Activated T-cell treated with anti-CD3 and anti-CD28 coated beads, Interleukin-2, amount 50 U/mL, for 72 hours (primary cell): ENCODE measurements around the gene MEX3D. TPM values are rescaled to one million over a fixed set of nuclear protein-coding genes. Genes with fewer than 3 reads are reported as not detected.
"Not testable (repeated sequence)": the region's sequence is repeated elsewhere in the genome, so short reads cannot be mapped to it uniquely, and the experiment has no call there.

Source experiments
- ATAC-seq, 2 donors: fragments of 150-1000 bp; cut with Tn5 transposase; replicated peaks in 1 of 2; 2 replicates each; pipeline ENCODE4 v1.10.0; 2021; ENCODE audit warnings: moderate library complexity in 2 of 2, mild to moderate bottlenecking in 1 of 2
- DNase-seq, 2 donors: peaks; one replicate each; pipeline ENCODE4 v3.0.0; 2021 to 2022; ENCODE audit warnings: mixed read lengths in 1 of 2
- H3K27ac Mint-ChIP-seq: one replicate; pipeline ENCODE4 v1.8.0; 2022; ENCODE audit warnings: mild to moderate bottlenecking, moderate library complexity, mixed read lengths
- H3K27me3 Mint-ChIP-seq: one replicate; pipeline ENCODE4 v1.8.0; 2022; ENCODE audit warnings: low read depth, mixed read lengths
- H3K36me3 Mint-ChIP-seq, 2 donors: one replicate each; pipeline ENCODE4 v1.8.0; 2022; ENCODE audit warnings: mixed read lengths in 2 of 2, mild to moderate bottlenecking in 1 of 2; ENCODE audit not compliant: insufficient read depth in 2 of 2
- H3K4me1 Mint-ChIP-seq: one replicate; pipeline ENCODE4 v1.8.0; 2022; ENCODE audit warnings: low read depth, mixed read lengths
- H3K4me3 Mint-ChIP-seq, 2 donors: one replicate each; pipeline ENCODE4 v1.8.0; 2022; ENCODE audit warnings: mild to moderate bottlenecking in 2 of 2, mixed read lengths in 2 of 2, moderate library complexity in 2 of 2
- H3K9me3 Mint-ChIP-seq, 2 donors: one replicate each; pipeline ENCODE4 v1.8.0; 2022; ENCODE audit warnings: mixed read lengths in 2 of 2
- total RNA-seq, 2 donors: library from RNA; stranded (reverse); gene quantifications; one replicate each; pipeline ENCODE4 v1.2.3, GENCODE V29; 2022

MEX3D gene
- total RNA-seq, 2 donors from 2014 or later = 6.4 to 6.8 TPM

GRCh38 chr19:1533510-1534150, 34.5 kb downstream of the MEX3D start:
- ATAC-seq (no peak), DNase-seq (no peak)
- Mint-ChIP-seq H3K4me3 (no peak overlapping the region), H3K36me3 (no peaks in the 10 kb centered on the region), H3K27me3 (no peaks in the 10 kb centered on the region), H3K4me1 (no peaks in the 10 kb centered on the region), H3K27ac (no peak overlapping the region), H3K9me3 (no peaks in the 10 kb centered on the region)

- no peaks in the 10 kb centered on the region for H3K9me3 Mint-ChIP-seq
- H3K4me3 Mint-ChIP-seq = no peak overlapping the region
- no peaks in the 10 kb centered on the region for H3K4me1 Mint-ChIP-seq
- no peak overlapping the region for H3K27ac Mint-ChIP-seq
- no peaks in the 10 kb centered on the region for H3K27me3 Mint-ChIP-seq
- H3K36me3 Mint-ChIP-seq = no peaks in the 10 kb centered on the region
- no peak for DNase-seq
- ATAC-seq = no peak
Observed at GRCh38 chr19:1532003-1532402, 36.1 kb downstream of the MEX3D start.

GRCh38 chr19:1531587-1531986, 36.5 kb downstream of the MEX3D start:
- ATAC-seq (no peak), DNase-seq (no peak)
- H3K4me1 Mint-ChIP-seq = no peaks in the 10 kb centered on the region
- no peak overlapping the region for H3K4me3 Mint-ChIP-seq
- H3K36me3 Mint-ChIP-seq = no peaks in the 10 kb centered on the region
- H3K27me3 Mint-ChIP-seq = no peaks in the 10 kb centered on the region
- no peaks in the 10 kb centered on the region for H3K9me3 Mint-ChIP-seq
- no peak overlapping the region for H3K27ac Mint-ChIP-seq

- H3K4me3 Mint-ChIP-seq, H3K36me3 Mint-ChIP-seq, H3K27me3 Mint-ChIP-seq, H3K27ac Mint-ChIP-seq, H3K9me3 Mint-ChIP-seq, ATAC-seq, H3K4me1 Mint-ChIP-seq, DNase-seq: not testable (repeated sequence)
Observed at GRCh38 chr19:1530856-1531255, 37.3 kb downstream of the MEX3D start.

GRCh38 chr19:1529430-1529816, 38.7 kb downstream of the MEX3D start:
- no peak overlapping the region for H3K27ac Mint-ChIP-seq
- H3K4me3 Mint-ChIP-seq = no peak overlapping the region
- H3K4me1 Mint-ChIP-seq = peaks cover 4% of the 10 kb centered on the region
- no peak for ATAC-seq
- H3K9me3 Mint-ChIP-seq = no peaks in the 10 kb centered on the region
- peaks cover 0 to 5% of the 10 kb centered on the region in 2 donors for H3K36me3 Mint-ChIP-seq
- H3K27me3 Mint-ChIP-seq = peaks cover 18% of the 10 kb centered on the region
- DNase-seq = no peak

- Mint-ChIP-seq H3K27ac (no peak overlapping the region), H3K9me3 (no peaks in the 10 kb centered on the region), H3K4me3 (no peak overlapping the region), H3K27me3 (peaks cover 22% of the 10 kb centered on the region), H3K4me1 (peaks cover 6% of the 10 kb centered on the region), H3K36me3 (peaks cover 0 to 5% of the 10 kb centered on the region in 2 donors)
- ATAC-seq (no peak), DNase-seq (no peak)
Observed at GRCh38 chr19:1528596-1529429, 39.3 kb downstream of the MEX3D start.

GRCh38 chr19:1527650-1528309, 40.3 kb downstream of the MEX3D start:
- DNase-seq (no peak), ATAC-seq (no peak)
- Mint-ChIP-seq H3K4me1 (peaks cover 6% of the 10 kb centered on the region), H3K27ac (no peak overlapping the region), H3K9me3 (no peaks in the 10 kb centered on the region), H3K27me3 (peaks cover 29% of the 10 kb centered on the region), H3K4me3 (no peak overlapping the region), H3K36me3 (peaks cover 0 to 5% of the 10 kb centered on the region in 2 donors)

GRCh38 chr19:1526979-1527649, 41.0 kb downstream of the MEX3D start:
- Mint-ChIP-seq H3K4me3 (no peak overlapping the region), H3K9me3 (no peaks in the 10 kb centered on the region), H3K27ac (no peak overlapping the region), H3K4me1 (peaks cover 6% of the 10 kb centered on the region), H3K36me3 (peaks cover 0 to 5% of the 10 kb centered on the region in 2 donors), H3K27me3 (peaks cover 30% of the 10 kb centered on the region)
- ATAC-seq = no peak
- DNase-seq = no peak

GRCh38 chr19:1526066-1526778, 41.9 kb downstream of the MEX3D start:
- peaks cover 0 to 5% of the 10 kb centered on the region in 2 donors for H3K36me3 Mint-ChIP-seq
- no peak overlapping the region for H3K27ac Mint-ChIP-seq
- no peak overlapping the region for H3K4me3 Mint-ChIP-seq
- H3K4me1 Mint-ChIP-seq = peaks cover 6% of the 10 kb centered on the region
- peaks cover 34% of the 10 kb centered on the region for H3K27me3 Mint-ChIP-seq
- no peak for ATAC-seq
- no peaks in the 10 kb centered on the region for H3K9me3 Mint-ChIP-seq
- no peak for DNase-seq

- Mint-ChIP-seq H3K36me3 (peaks cover 0 to 5% of the 10 kb centered on the region in 2 donors), H3K27me3 (peaks cover 34% of the 10 kb centered on the region), H3K4me1 (peaks cover 6% of the 10 kb centered on the region), H3K27ac (no peak overlapping the region), H3K4me3 (no peak overlapping the region), H3K9me3 (no peaks in the 10 kb centered on the region)
- no peak for DNase-seq
- no peak for ATAC-seq
Observed at GRCh38 chr19:1525343-1525742, 42.8 kb downstream of the MEX3D start.

- H3K27ac Mint-ChIP-seq = no peak overlapping the region
- peaks cover 6% of the 10 kb centered on the region for H3K4me1 Mint-ChIP-seq
- H3K4me3 Mint-ChIP-seq = no peak overlapping the region
- H3K36me3 Mint-ChIP-seq = peaks cover 0 to 5% of the 10 kb centered on the region in 2 donors
- peaks cover 34% of the 10 kb centered on the region for H3K27me3 Mint-ChIP-seq
- ATAC-seq = no peak
- DNase-seq = no peak
- H3K9me3 Mint-ChIP-seq = no peaks in the 10 kb centered on the region
Observed at GRCh38 chr19:1524972-1525325, 43.2 kb downstream of the MEX3D start.

GRCh38 chr19:1524287-1524971, 43.7 kb downstream of the MEX3D start:
- peaks cover 6% of the 10 kb centered on the region for H3K4me1 Mint-ChIP-seq
- H3K27ac Mint-ChIP-seq = no peak overlapping the region
- peaks cover 0 to 5% of the 10 kb centered on the region in 2 donors for H3K36me3 Mint-ChIP-seq
- peak overlapping the region in 1 of 2 donors; percentile 46 for H3K4me3 Mint-ChIP-seq
- no peaks in the 10 kb centered on the region for H3K9me3 Mint-ChIP-seq
- ATAC-seq = no peak
- no peak for DNase-seq
- H3K27me3 Mint-ChIP-seq = peaks cover 34% of the 10 kb centered on the region
